ENCODE data around the gene KLHL2.

DNA sequence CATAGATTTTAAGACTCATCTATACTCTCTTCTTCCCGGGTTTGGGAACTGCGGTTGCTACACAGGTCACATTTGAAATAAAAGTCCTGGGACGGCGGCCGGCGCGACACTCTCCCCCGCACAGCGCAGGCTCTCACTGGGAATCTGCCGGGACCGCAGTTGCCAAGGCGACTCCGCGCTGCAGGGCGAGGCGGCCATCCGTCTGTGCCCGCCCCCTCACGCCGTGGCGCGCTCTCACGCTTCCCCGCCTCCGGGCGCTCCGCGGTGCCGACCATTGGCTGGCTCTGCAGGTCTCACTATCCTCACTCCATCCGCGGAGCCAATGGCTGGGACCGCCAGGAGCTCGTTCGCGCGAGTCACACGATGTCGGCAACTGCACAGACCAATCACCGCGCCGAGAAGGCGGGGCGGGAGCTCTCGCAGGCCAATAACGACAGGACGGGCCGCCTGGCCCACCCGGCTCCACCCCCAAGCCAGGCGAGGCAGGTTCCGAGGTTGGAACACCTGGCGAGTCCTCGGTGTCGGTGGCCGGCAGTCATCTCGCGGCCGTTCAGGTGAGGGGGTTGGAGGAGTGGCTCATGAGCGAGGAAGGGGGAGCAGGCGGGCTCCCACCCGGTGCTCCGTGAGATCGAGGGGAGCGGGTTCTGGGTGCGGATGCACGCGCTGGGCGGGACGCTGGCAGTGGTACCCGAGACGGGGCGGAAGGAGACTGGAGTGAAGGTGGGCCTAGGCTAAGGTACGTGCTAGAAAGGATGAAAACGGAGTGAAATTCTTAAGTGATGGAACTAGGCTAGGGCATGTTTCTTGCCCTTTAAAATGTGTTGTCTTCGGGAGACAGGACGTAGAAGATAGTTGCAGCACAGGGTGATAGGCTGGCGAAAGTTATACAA lies 120.1 kb downstream of the KLHL2 start, which contains the start of gene MSMO1:
- TF ChIP-seq, protein P1, sequence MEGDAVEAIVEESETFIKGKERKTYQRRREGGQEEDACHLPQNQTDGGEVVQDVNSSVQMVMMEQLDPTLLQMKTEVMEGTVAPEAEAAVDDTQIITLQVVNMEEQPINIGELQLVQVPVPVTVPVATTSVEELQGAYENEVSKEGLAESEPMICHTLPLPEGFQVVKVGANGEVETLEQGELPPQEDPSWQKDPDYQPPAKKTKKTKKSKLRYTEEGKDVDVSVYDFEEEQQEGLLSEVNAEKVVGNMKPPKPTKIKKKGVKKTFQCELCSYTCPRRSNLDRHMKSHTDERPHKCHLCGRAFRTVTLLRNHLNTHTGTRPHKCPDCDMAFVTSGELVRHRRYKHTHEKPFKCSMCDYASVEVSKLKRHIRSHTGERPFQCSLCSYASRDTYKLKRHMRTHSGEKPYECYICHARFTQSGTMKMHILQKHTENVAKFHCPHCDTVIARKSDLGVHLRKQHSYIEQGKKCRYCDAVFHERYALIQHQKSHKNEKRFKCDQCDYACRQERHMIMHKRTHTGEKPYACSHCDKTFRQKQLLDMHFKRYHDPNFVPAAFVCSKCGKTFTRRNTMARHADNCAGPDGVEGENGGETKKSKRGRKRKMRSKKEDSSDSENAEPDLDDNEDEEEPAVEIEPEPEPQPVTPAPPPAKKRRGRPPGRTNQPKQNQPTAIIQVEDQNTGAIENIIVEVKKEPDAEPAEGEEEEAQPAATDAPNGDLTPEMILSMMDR (IDR thresholded peaks at IDR 0.05; ENCODE audit: insufficient read depth, low read length): no peak
- TF ChIP-seq, protein P2, sequence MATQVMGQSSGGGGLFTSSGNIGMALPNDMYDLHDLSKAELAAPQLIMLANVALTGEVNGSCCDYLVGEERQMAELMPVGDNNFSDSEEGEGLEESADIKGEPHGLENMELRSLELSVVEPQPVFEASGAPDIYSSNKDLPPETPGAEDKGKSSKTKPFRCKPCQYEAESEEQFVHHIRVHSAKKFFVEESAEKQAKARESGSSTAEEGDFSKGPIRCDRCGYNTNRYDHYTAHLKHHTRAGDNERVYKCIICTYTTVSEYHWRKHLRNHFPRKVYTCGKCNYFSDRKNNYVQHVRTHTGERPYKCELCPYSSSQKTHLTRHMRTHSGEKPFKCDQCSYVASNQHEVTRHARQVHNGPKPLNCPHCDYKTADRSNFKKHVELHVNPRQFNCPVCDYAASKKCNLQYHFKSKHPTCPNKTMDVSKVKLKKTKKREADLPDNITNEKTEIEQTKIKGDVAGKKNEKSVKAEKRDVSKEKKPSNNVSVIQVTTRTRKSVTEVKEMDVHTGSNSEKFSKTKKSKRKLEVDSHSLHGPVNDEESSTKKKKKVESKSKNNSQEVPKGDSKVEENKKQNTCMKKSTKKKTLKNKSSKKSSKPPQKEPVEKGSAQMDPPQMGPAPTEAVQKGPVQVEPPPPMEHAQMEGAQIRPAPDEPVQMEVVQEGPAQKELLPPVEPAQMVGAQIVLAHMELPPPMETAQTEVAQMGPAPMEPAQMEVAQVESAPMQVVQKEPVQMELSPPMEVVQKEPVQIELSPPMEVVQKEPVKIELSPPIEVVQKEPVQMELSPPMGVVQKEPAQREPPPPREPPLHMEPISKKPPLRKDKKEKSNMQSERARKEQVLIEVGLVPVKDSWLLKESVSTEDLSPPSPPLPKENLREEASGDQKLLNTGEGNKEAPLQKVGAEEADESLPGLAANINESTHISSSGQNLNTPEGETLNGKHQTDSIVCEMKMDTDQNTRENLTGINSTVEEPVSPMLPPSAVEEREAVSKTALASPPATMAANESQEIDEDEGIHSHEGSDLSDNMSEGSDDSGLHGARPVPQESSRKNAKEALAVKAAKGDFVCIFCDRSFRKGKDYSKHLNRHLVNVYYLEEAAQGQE (IDR thresholded peaks at IDR 0.05; ENCODE audit: insufficient replicate concordance, low read depth): peak; percentile 44

Measured in HL-60 (cell line).